ENCODE results near the gene TSPAN4.

Gene TSPAN4

GRCh38 chr11:911031-911889 is 68.6 kb downstream of the TSPAN4 start:
- Histone ChIP-seq H3K36me3 (replicated peaks) (no peaks in the 10 kb centered on the region), H3K27ac (peak overlapping the region; percentile 86), H3K27me3 (replicated peaks) (no peaks in the 10 kb centered on the region), H3K4me3 (ENCODE audit: low read depth, low read length) (peak overlapping the region; percentile 82)
- no peak for TF ChIP-seq CTCF (IDR thresholded peaks at IDR 0.05; ENCODE audit: low read depth, low read length, missing control alignments)
- in situ Hi-C loops (cut with HindIII; ENCODE audit: low pct_ligation_motif_present, low sequenced_read_pairs) = loop anchor here (25.0 kb wide), 1 partner anchor 126 kb away; the partner anchor contains the start of gene MUC6
- DNase-seq = peak; percentile 59

GRCh38 chr11:911890-912219 is 69.2 kb downstream of the TSPAN4 start:
- H3K27me3 ChIP-seq (replicated peaks) = no peaks in the 10 kb centered on the region
- H3K27ac ChIP-seq = no peak overlapping the region
- no peak for TF ChIP-seq CTCF (IDR thresholded peaks at IDR 0.05; ENCODE audit: low read depth, low read length, missing control alignments)
- in situ Hi-C loops (cut with HindIII; ENCODE audit: low pct_ligation_motif_present, low sequenced_read_pairs) = loop anchor here (25.0 kb wide), 1 partner anchor 125 kb away; the partner anchor contains the start of gene MUC6
- DNase-seq = no peak
- no peak overlapping the region for H3K4me3 ChIP-seq (ENCODE audit: low read depth, low read length)
- no peaks in the 10 kb centered on the region for H3K36me3 ChIP-seq (replicated peaks)

- in situ Hi-C loops (cut with HindIII; ENCODE audit: low pct_ligation_motif_present, low sequenced_read_pairs) = loop anchor here (25.0 kb wide), 1 partner anchor 125 kb away; the partner anchor contains the start of gene MUC6
- Histone ChIP-seq H3K27me3 (replicated peaks) (no peaks in the 10 kb centered on the region), H3K36me3 (replicated peaks) (no peaks in the 10 kb centered on the region), H3K4me3 (ENCODE audit: low read depth, low read length) (no peak overlapping the region), H3K27ac (no peak overlapping the region)
- DNase-seq = no peak
- TF ChIP-seq CTCF (IDR thresholded peaks at IDR 0.05; ENCODE audit: low read depth, low read length, missing control alignments) = no peak
Measured at GRCh38 chr11:912266-912665, 69.6 kb downstream of the TSPAN4 start.

GRCh38 chr11:913043-913442 is 70.4 kb downstream of the TSPAN4 start:
- in situ Hi-C loops (cut with HindIII; ENCODE audit: low pct_ligation_motif_present, low sequenced_read_pairs) = loop anchor here (25.0 kb wide), 1 partner anchor 124 kb away; the partner anchor contains the start of gene MUC6
- no peaks in the 10 kb centered on the region for H3K27me3 ChIP-seq (replicated peaks)
- no peak overlapping the region for H3K4me3 ChIP-seq (ENCODE audit: low read depth, low read length)
- no peak for TF ChIP-seq CTCF (IDR thresholded peaks at IDR 0.05; ENCODE audit: low read depth, low read length, missing control alignments)
- no peak overlapping the region for H3K27ac ChIP-seq
- H3K36me3 ChIP-seq (replicated peaks) = no peaks in the 10 kb centered on the region
- no peak for DNase-seq

- Histone ChIP-seq H3K36me3 (replicated peaks) (no peaks in the 10 kb centered on the region), H3K27me3 (replicated peaks) (no peaks in the 10 kb centered on the region), H3K27ac (no peak overlapping the region), H3K4me3 (ENCODE audit: low read depth, low read length) (no peak overlapping the region)
- no peak for TF ChIP-seq CTCF (IDR thresholded peaks at IDR 0.05; ENCODE audit: low read depth, low read length, missing control alignments)
- DNase-seq = no peak
- in situ Hi-C loops (cut with HindIII; ENCODE audit: low pct_ligation_motif_present, low sequenced_read_pairs) = loop anchor here (25.0 kb wide), 1 partner anchor 123 kb away; the partner anchor contains the start of gene MUC6
Measured at GRCh38 chr11:914204-914603, 71.6 kb downstream of the TSPAN4 start.
